ENCODE data around the gene PPP2R3A.
"Not testable (repeated sequence)": the region's sequence is repeated elsewhere in the genome, so short reads cannot be mapped to it uniquely, and the experiment has no call there.

PPP2R3A gene, protein sequence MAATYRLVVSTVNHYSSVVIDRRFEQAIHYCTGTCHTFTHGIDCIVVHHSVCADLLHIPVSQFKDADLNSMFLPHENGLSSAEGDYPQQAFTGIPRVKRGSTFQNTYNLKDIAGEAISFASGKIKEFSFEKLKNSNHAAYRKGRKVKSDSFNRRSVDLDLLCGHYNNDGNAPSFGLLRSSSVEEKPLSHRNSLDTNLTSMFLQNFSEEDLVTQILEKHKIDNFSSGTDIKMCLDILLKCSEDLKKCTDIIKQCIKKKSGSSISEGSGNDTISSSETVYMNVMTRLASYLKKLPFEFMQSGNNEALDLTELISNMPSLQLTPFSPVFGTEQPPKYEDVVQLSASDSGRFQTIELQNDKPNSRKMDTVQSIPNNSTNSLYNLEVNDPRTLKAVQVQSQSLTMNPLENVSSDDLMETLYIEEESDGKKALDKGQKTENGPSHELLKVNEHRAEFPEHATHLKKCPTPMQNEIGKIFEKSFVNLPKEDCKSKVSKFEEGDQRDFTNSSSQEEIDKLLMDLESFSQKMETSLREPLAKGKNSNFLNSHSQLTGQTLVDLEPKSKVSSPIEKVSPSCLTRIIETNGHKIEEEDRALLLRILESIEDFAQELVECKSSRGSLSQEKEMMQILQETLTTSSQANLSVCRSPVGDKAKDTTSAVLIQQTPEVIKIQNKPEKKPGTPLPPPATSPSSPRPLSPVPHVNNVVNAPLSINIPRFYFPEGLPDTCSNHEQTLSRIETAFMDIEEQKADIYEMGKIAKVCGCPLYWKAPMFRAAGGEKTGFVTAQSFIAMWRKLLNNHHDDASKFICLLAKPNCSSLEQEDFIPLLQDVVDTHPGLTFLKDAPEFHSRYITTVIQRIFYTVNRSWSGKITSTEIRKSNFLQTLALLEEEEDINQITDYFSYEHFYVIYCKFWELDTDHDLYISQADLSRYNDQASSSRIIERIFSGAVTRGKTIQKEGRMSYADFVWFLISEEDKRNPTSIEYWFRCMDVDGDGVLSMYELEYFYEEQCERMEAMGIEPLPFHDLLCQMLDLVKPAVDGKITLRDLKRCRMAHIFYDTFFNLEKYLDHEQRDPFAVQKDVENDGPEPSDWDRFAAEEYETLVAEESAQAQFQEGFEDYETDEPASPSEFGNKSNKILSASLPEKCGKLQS (N-terminal part only)

DNA sequence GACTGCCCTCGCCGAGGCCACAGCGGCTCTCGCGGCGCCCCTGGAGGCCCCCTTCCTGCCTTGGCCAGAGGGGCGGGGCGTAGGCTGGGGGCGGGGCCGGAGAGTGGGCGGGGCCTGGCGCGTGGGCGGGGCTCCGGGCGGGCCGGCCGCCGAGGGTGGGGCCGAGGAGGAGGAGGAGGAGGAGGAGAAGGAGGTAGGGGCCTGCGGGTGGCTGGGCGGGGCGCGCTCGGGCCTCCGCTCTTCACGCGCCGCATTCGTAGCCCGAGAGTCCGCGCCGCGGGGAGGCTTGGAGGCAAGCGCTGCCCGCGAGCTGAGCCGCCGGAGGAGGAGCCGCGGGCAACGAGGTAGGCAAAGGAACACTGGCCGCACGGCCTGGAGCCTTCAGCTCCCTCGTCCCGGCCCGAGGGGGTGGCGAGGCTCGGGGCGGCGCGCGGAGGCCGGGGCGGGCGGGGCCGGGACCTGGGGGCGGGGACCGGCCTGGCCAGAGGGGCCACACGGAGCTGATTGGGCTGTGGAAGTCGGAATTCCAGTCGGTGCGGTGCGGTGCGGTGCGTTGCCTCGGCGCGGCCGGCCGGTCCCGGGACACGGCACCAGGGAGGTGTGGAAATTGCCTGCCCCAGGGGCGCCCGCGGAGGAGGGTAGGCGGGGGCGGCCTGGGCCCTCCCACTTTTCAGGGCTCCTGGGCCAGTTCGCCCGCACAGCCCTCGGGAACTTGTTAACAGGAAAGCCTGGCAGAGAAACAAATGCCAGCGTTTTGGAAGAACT lies at the start of gene PPP2R3A:
Gene PPP2R3A, plus strand, starts transcription at position 223 of the 765 bp plus-strand sequence. CDS start 35,771 bp downstream, outside the sequence.
- FAIRE-seq, result no peak

DNA sequence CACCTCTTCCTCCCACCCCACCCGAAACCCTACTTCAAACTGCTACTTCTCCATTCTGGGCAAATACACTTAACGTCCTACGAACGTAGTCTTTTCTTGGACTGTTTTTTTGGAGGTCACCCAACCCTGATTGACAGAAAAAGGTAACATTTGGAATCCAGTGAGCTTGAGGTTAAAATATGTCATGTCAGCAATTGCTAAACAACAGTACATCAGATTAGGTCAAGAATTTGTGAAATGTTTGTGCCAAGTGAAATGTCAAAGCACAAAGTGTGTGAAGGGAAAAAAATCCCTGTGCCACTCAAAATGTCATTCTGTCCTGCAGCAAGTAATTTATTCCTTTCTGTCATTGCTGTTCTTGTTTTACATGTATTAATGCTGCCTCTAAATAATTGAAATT lies 49.2 kb upstream of the PPP2R3A start:
- no peak for FAIRE-seq

DNA sequence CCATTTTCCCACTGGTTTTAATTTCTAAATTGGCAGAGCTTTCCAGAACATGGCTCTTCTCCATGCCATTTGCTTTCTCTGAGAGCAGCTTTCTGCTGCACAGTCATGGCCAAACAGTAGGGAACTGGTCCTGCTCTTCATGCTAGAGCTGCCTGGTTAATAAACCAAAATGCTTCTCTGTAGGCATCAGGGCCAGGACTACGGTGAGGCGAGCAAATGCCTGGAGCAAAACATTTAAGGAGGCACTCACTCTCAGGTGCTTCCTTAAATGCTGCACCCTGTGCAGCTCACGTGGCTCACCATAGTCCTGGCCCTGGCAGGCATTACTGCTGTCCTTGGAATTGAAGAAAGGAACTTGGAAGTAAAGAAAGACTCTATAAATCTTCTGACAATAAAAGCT lies 48.5 kb upstream of the PPP2R3A start:
- FAIRE-seq, result no peak

DNA sequence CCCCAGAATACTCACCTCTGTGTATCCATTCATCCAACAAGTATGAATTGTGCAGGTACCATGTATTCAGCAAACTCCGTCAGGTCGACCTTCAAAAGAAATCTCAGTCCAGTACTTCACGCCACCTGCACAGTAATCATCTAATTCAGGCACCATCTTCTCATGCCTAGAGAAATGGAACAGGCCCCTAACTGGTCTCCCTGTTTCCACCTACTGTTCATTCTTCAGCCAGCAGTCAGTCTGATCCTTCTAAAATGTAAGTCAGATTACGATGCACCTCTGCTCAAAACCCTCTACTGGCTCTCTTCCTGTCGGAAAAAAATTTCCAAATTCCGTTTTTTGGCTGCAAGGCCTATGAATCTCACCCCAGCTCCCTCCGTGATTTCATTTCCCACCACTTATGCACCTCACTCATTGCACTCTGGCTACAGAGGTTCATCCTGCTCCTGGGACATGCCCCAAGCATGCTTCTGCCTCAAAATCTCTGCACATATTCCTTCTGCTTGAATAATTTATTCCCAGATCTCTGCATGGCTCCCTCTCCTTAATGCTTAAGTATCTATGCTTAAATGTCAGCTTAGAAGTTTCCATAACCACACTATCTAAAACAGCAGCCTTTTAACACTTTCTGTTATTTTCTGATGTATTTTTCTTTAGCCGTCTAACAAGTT lies 47.5 kb upstream of the PPP2R3A start:
- FAIRE-seq, result no peak

DNA sequence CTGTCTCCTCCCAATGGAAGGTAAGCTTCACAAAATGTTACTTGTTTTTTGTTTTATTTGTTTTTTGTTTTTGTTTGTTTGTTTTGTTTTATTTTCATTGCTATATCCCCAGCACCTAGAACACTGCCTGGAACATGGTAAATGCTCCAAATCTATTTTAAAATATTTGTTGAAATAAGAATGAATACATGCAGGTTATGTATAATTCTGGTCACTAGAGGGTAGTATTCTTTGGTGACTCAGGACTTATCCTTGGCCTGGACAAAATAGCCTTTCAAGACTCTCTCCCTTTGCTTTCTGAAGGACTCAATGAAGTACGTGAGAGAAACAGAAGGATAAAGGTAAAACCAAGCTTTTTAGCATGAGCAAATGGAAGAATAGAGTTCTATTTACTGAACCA lies 46.9 kb upstream of the PPP2R3A start:
- peak; percentile 75 for FAIRE-seq

DNA sequence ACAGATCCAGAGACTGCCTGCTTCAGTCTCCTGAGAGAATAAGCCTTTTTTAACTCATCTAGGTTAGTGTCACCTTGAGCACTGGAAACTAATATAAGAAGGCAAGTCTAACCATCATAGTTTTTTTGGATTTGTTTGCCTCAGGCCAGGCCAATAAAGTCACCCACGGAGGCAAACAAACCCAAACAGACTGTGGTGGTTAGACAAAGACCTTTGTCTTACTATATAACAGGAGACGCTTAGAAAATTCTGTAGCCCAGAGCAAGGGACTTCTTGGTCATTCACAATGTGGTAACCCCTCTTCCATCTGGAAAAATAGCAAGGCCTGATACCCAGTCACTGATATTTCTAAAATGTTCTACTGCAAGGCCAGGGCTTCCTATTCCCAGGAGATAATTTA lies 45.3 kb upstream of the PPP2R3A start:
- FAIRE-seq, result no peak

DNA sequence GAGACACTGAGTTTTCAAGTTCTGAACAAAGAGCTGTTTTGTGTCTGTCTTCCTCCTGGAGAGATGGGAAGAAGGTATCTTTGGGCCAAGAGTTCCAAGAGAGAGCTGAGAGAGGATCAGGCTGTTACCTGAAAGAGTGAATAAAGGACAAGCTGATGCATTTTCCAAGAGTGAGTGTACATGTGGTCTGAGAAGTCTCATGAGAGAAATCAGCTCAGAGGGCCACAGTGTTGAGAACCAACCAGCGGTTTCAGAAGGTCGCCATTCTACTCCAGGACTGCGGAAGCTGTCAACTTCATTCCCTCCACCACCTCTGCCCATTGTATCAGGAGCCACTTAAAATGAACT lies 42.7 kb upstream of the PPP2R3A start:
- no peak for FAIRE-seq

DNA sequence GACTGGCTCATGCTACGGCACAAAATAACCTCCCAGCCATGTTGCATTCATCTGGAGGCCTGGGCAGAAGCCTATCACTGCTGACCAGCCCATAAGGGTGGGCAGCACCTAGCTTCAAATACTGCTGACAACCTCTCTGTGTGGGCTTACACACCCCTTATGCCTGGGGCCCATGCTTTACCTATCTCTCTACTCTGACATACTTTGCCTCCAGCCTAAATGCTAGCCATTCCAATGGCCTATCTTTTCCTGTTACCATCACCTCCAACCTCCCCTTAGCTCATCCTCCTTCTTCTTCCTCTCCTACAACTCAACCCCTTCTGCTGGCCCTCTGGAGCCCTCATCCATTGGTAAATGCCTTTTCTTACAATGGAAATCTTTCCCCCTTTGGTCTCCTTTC lies 41.0 kb upstream of the PPP2R3A start:
- no peak for FAIRE-seq

DNA sequence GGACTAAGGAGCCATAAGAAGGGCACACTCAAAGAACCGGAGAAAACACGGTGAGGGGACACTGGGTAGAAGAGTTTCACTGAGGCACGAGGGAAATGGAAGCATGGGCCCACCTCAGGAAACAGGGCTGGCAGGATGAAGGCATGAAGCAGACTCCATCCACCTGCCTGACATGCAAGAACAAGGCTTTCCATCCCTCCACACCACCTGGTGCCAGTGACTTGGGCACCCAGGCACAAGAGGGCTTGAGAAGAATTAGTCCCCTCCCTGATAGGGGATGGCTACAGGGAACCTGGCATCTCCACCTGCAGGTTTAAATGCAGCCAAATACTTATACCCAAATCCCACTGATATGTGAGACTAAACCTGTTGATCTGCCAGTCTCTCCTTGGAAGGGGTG lies 38.9 kb upstream of the PPP2R3A start:
- FAIRE-seq, result no peak

DNA sequence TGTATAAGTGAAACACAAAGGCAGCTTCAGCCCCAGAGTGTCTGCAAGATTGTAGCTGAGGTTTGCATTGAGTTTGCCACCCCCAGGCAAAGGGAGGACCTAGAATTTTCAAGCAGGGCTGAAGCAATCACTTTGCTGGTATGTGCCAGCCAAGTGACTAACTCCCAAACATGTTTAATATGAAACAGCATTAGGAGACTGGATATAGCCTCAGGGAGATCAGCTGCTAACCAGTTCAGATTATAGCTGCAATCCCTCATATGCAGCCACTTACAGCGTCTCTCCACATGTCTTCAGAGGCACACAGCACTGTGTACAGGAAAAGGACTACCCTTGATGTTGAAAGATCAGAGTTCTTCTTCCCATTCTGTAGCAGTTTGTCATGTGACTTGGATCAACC lies 38.4 kb upstream of the PPP2R3A start:
- FAIRE-seq, result no peak

DNA sequence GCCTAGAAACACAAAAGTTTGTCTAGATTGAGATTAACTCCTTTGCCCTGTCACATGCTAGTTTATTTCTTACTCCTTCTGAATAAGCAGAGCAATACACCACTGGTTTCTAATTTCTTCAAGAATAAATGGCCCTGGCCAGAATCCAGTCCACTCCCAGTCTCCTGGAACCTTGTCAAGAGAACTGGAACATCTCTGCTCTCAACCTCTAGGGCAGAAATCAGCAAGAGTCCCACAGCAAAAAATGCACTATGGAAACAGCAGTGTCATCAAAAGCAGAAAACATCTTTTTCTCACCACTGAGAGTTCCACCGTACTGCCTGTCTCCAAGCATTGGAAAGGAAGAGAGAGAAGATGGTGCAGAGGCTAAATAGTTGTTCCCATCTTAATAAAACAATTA lies 35.9 kb upstream of the PPP2R3A start:
- FAIRE-seq, result no peak

DNA sequence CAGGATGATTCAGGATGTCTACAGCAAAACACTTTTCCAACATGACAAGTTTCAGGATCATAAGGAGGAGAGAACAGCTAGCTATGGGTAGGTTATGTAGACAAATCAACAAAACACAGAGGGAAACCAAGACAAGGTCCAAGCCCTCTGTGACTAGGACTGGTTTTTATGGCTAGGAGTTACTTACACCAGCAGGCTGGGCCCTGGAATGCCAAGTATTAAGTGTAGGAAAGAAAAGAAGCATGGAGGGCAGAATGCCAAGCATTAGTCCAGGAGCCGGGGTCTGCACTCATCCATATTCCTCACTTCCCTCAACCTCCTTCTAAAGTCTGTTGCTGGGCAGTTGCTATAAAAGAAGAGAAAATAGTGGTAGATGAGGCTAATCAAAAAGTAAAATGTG lies 35.3 kb upstream of the PPP2R3A start:
- no peak for FAIRE-seq

DNA sequence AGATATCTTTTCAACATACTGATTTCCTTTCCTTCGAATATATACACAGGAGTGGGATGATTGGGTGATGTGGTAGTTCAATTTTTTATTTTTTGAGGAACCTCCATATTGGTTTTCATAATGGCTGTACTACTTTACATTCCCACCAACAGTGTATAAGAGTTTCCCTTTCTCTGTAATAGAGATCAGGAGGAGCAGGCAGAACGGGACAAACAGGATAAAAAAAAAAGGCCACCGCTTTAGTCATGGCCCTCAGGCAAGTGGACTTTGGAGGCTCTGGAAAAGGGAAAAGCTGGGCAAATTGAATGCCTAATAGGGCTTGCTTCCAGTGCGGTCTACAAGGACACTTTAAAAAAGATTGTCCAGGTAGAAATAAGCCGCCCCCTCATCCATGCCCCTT lies 30.4 kb upstream of the PPP2R3A start:
- not testable (repeated sequence) for FAIRE-seq

DNA sequence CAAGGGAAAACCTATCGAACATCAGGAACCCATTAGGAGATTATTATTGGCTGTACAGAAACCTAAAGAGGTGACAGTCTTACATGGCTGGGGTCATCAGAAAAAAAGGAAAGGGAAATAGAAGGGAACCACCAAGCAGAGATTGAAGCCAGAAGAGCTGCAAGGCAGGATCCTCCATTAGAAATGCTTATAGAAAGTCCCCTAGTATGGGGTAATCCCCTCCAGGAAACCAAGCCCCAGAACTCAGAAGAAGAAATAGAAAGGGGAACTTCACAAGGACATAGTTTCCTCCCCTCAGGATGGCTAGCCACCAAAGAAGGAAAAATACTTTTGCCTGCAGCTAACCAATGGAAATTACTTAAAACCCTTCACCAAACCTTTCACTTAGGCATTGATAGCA lies 27.8 kb upstream of the PPP2R3A start:
- FAIRE-seq, result not testable (repeated sequence)

DNA sequence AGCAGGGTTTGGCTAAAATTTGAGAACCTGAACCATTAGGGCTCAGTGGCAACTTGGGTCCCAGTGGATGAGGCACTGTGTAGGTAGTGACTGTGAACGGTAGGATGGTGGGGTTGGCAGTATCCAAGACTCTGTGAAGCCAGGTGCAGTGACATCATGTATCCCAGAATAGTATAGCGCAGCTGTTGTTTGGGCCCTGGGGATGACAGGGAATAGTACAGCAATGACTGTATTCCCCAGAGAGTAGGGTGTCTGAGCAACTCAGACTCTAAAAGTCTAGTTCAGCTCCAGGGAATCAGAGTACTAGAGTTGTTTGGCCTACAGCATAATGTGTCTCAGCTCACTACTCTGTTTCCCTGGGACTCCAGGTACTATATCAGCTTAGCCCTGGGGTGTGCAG lies 20.7 kb upstream of the PPP2R3A start:
- FAIRE-seq, result no peak

DNA sequence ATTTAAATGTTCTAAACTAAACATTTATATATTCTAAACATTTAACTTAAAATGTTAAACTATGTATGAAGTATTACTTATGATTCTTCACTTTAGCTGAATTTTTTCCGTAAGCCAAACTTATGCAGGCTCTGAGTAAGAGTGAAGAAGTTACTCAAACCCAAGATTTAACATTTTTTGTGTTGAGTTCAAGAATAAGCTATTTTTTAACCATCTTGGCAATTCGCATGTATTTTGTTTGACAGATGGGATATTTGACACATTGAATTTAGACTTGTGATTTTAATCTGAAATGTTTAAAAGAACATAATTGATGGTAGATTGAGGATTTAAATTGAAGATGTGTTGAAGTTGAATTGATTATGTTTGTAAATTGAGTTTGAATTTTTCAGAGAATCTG lies 14.6 kb upstream of the PPP2R3A start:
- FAIRE-seq, result peak; percentile 42

DNA sequence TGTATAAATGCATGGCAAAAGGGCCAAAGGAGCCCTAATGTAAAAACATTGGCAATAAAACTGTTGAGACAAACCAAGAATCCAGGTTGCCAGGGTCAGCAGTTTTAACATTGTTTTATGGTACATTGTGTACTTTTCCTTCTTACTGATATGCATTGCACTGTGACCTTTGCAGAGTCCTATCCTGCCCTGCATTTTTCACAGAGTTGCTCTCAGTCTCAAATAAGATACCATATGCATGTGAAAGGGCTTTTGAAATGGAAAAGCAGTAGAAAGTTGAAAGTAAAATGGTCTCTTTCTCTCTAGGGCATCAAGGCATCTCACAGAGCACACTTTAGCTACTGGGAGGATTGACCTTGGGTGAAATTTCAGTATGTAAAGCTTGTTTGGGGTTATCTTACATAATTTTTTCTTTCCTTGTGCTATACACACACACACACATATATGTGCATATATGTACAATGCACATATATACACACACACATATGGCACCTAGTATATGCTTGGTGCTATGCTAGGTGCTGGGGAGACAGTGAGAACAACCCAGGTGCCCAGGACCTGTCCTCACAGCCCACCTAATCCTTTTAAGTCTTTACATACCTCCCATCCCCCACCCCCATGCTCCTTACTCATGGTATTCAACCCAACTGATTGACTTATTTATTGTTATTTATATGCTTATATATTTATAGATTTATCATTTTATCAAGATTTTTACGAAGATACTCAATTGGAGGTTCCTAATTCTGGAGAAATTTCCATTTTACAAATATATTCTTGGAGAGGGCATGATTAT lies 1.2 kb upstream of the PPP2R3A start:
- FAIRE-seq, result no peak

DNA sequence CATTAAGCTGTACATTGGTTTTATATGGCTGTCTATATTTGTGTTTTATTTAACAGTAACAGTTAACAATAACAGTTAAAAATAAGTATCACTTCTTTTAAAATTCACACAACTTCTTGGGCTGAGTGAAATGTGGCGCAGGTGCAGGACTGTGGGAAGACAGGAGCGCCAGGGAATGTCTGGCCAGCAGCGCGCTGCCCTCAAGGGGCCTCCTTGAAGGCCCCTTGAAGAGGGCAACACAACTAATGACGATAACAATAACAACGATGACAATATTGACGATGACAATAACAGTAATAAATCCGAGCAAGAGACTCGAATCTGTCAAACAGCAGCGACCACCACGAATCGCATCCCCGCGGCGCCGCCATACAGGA lies 411 bp upstream of the PPP2R3A start:
- FAIRE-seq, result no peak

DNA sequence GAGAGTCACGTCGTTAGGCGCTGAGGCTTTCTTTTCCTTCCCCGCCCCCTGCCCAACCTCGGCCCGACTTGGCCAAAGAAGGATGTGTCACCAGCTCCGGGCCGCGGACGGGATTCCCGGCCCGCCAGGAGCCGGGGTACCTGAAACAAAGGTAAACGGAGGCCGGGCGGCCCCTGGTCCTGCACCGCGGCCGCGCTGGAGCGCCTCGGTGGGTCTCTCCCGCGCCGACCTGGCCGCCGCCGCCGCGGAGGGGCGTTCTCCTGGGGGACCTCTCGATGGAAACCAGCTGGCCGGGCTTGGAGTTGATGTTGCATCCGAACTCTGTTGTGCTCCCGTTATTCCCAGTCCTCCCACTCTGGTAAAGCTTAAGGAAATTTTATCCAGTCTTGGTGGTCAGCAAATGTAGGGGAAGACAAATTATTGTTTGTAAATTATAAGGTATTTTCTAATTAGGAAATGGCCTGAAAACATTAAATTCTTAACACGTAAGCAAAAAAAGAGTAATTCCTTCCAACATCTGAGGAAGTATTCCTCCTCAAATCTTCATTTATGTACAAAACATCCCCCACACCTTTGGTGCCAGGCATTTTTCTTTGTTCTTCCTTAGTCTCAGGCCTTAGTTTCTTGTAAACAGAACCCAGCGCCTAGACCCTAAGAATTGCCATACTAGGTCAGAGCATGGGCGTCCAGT lies 888 bp downstream of the PPP2R3A start:
- no peak for FAIRE-seq

DNA sequence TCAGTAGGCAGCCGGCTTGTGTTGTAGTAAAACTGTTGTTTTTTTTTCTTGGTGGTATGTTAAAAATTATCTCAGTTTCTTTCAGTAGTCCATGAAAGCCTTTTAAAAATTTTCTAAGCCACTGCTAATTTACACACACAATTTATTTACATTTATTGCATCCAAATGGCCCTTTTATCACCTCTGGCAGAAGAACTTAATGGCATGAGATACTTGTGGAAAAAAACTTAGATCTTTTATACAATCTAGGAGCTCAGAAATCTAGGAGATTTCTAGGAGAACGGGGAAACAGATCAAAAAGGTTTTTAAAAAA lies 1.4 kb downstream of the PPP2R3A start:
- FAIRE-seq, result no peak

DNA sequence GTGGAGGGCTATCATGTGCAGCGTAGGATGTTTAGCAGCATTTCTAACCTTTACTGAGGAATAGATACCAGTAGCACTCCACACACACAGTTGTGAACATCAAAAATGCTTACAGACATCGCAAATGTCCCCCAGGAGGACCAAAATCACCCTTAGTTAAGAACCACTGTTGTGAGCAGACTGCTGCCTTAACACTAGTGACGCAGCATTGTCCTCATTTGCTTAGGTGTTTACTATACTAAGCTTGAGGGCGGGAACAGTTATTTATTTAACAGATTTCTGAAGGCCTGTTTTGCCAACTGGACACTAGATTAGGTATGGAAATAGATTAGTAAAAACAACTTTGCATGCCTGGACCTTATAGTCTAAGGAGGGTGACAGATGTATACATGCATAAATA lies 2.3 kb downstream of the PPP2R3A start:
- no peak for FAIRE-seq
